ENCODE measurements around the gene NXF1.
"Not testable (repeated sequence)": the region's sequence is repeated elsewhere in the genome, so short reads cannot be mapped to it uniquely, and the experiment has no call there.

Gene NXF1

GRCh38 chr11:62832336-62833234 is 27.3 kb upstream of the NXF1 start, which contains the start of gene TEX54:
Gene TEX54, minus strand, starts transcription at chr11:62832841.
- DNase-seq (ENCODE audit: low spot score): no peak

GRCh38 chr11:62831520-62832335 is 26.5 kb upstream of the NXF1 start, which contains the start of gene STX5:
Gene STX5, minus strand, starts transcription at chr11:62832051. Its CDS starts 808 bp downstream, at chr11:62831243.
- peak; percentile 99 for DNase-seq (ENCODE audit: low spot score)

- no peak for DNase-seq (ENCODE audit: low spot score)
These were observed 25.8 kb upstream of the NXF1 start for GRCh38 chr11:62830904-62831519.

GRCh38 chr11:62828130-62828529 is 22.9 kb upstream of the NXF1 start:
- DNase-seq (ENCODE audit: low spot score): not testable (repeated sequence)

- DNase-seq (ENCODE audit: low spot score): no peak
These were observed 18.4 kb upstream of the NXF1 start for GRCh38 chr11:62823677-62824076.

- DNase-seq (ENCODE audit: low spot score): no peak
These were observed 11.9 kb upstream of the NXF1 start for GRCh38 chr11:62817129-62817528.

- DNase-seq (ENCODE audit: low spot score): no peak
These were observed 11.3 kb upstream of the NXF1 start for GRCh38 chr11:62816557-62816956.

- no peak for DNase-seq (ENCODE audit: low spot score)
These were observed 6.4 kb upstream of the NXF1 start for GRCh38 chr11:62811659-62812058.

- DNase-seq (ENCODE audit: low spot score): no peak
These were observed 5.5 kb upstream of the NXF1 start for GRCh38 chr11:62810748-62811147.

- no peak for DNase-seq (ENCODE audit: low spot score)
These were observed 1.4 kb upstream of the NXF1 start for GRCh38 chr11:62806611-62807121.

GRCh38 chr11:62805961-62806441 is 761 bp upstream of the NXF1 start:
- DNase-seq (ENCODE audit: low spot score): no peak

- DNase-seq (ENCODE audit: low spot score): no peak
These were observed 747 bp downstream of the NXF1 start for GRCh38 chr11:62804310-62805075.

GRCh38 chr11:62801071-62801470 is 4.2 kb downstream of the NXF1 start:
- DNase-seq (ENCODE audit: low spot score): no peak

- no peak for DNase-seq (ENCODE audit: low spot score)
These were observed 5.8 kb downstream of the NXF1 start for GRCh38 chr11:62799486-62799885.

- DNase-seq (ENCODE audit: low spot score): no peak
These were observed 9.0 kb downstream of the NXF1 start for GRCh38 chr11:62796281-62796680.

- no peak for DNase-seq (ENCODE audit: low spot score)
These were observed 11.0 kb downstream of the NXF1 start for GRCh38 chr11:62794201-62794775.

- DNase-seq (ENCODE audit: low spot score): no peak
These were observed 13.1 kb downstream of the NXF1 start for GRCh38 chr11:62792202-62792575.

- peak; percentile 80 for DNase-seq (ENCODE audit: low spot score)
These were observed 13.6 kb downstream of the NXF1 start, which contains the start of gene TMEM223 for GRCh38 chr11:62791501-62792201. Gene TMEM223, minus strand, starts transcription at chr11:62792006. Its CDS starts 12 bp downstream, at chr11:62791994.

- DNase-seq (ENCODE audit: low spot score): peak; percentile 16
These were observed 15.7 kb downstream of the NXF1 start for GRCh38 chr11:62789576-62789975.

GRCh38 chr11:62788991-62789390 is 16.2 kb downstream of the NXF1 start:
- peak; percentile 34 for DNase-seq (ENCODE audit: low spot score)
